ENCODE data around the gene VPS35L.

VPS35L gene

DNA sequence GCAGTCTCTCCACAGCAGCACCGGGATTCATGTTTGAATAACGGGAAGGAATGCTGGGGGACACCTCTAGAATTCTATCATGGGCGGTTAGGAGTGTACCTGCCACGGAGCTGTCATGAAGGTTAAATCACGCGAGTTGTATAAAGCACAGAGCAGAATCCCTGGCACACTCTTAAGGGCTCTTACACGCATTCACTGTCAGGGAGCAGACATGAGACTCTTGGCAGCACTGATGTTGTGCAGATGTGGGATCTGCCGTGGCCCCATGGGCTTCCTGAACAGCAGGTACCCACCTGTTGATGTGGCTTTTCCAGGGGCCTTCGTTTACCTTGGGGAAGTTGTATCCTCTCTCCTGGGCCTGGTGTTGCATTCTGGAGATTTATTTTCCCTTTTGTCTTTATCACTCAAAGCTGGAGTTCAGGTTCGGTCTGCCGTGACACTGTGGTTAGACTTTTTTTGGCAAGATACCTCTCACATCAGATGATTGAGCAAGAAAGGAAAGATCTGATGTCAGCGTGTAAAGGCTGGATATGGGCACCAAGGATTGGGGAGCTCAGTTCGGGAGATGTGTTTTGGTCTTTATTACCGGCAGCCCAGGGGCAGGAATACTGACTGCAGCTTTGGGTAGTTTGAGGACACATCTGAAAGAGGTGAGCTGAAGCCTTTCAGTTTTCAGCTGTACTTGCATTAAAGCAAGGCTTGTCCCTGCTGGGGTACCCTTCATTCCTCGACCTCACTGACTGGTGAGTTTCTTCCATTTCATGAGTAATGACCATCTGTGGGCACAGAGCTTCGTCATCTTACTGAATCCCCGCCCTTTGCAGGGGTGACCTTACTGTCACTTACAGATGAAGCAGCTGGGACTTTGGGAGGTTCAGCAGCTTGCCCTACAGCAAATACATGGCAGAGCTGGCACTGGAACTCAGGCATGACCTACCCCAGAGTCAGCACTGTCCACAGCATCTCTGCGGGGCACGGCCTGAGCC is 143.3 kb downstream of the VPS35L start:
- no peak for DNase-seq

DNA sequence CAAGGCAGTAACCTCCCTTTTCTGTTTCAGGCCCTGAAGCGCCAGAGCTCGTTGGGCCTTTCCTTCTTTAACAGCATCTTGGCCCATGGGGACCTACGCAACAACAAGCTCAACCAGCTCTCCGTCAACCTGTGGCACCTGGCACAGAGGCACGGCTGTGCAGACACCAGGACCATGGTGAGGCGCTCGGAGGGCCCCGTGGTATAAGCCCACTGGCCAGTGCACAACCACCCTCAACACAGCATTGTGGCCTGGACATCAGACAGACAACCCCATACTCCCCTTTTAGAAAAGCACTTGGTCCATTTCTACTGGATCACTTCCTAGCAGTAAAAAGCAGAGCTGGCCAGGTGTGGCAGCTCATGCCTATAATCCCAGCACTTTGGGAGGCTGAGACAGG is 144.0 kb downstream of the VPS35L start:
- DNase-seq: no peak

DNA sequence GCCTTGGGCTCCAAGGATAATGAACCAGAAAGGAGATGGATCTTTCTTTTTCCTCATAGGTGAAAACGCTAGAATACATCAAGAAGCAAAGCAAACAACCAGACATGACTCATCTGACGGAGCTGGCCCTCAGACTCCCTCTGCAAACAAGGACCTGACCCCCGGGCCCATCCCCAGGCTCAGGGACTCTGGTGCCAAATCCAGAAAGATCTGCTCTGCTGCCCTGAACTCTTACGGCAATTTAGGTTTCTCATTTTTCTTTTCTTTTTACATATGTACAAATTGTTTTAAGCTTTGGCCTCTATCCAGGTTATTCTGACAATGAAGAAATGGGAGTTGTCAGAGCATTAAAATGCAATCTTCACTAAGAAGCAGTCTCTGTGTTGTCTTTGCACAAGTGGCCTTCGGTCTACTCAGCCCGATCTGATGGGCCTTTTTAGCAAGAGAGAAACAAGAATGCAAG is 144.8 kb downstream of the VPS35L start:
- DNase-seq: no peak

DNA sequence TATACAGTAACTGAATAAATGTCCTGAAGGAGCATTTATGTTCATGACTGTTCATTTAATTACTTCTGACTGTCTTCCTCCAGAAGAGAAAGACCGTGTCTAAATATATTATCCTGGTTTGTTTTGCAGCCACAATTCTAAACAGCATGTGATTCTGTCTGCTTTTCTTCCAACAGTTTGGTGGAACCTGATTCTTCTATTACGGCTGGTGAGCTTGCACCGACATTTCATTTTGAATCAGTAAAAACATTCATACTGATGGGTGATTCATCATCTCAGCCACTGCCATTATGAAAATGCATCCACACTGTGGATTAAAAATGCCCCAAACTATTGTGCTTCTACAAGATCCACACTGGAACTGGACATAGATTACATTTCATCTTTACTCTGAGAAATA is 145.6 kb downstream of the VPS35L start:
- no peak for DNase-seq

DNA sequence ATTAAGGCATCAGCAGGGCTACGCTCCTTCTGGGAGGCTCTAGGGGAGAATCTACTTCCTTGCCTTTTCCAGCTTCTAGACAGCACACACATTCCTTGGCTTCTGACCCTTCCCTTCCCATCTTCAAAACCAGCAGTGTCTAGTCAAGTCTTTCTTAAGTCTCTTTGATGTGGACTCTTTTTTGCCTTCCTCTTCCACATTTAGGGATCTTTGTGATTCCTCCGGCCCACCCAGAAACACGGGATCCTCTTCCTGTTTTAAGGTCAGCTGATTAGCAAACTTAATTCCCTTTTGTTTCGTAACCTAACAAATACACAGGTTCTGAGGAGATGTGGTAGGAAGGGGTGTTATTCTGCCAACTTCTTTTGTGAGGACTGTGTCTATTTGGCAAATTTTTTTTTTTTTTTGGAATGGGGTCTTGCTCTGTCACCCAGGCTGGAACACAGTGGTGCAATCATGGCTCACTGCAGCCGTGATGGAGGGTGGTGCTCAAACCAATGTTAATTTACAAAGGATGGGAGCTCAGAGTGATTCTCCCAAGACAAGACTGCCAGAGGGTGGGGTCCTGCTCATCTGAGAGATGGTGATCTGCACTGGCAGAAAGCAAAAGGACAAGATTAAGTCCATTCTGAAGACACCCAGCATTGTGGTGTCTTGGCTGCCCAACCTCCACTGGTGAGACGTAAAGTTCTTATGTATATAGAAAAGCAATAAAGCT is 147.8 kb downstream of the VPS35L start:
- no peak for DNase-seq

DNA sequence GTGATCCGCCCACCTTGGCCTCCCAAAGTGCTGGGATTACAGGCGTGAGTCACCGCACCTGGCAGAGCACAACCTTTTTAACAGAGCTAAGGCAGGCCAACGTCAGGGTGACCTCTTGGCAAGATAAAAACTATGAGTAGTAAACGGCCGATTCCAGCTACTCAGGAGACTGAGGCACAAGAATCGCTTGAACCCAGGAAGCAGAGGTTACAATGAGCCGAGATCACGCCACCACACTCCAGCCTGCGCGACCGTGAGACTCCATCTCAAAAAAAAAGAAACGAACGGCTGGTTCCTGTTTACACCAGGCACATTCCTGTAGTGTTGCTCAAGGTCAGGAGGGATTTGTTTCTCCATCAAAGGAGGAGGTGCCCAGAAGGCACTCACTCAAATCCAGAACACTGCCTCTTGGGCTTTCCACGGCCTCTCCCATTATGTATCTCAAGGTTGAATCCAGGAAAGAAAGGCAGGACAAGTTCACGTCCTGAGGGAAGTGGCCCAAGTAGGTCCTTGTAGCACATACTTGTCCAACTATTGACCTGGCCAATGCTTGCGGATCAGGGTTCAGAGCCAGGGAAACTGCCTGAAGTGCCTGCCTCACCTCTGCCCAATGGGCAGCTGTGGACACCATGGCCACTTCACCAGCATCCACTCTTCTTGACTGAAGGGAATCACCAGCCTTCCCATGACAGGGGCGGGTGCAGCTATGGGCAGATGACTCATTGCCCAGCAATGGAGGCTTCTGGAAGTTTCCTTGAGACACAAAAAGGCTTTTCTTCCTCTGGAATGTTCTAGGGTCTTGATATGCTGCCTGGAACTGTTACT is 149.0 kb downstream of the VPS35L start:
- DNase-seq: no peak

DNA sequence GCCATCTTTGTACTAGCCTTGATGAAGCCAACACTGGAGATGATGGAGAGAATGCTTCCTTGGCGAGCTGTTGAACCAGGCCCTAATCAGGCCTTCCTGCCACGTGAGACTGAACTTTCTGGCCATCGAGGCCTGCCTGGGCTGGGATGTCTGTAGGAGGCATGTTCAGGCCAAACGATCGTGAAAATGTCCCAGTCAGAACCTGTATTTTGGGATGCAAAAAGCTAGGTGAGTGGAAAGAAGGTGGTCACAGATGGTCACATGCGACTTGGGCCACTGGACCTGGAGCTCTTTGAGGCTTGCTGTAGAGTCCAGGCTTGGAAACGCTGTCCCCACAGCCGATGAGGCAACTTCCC is 149.6 kb downstream of the VPS35L start:
- no peak for DNase-seq

DNA sequence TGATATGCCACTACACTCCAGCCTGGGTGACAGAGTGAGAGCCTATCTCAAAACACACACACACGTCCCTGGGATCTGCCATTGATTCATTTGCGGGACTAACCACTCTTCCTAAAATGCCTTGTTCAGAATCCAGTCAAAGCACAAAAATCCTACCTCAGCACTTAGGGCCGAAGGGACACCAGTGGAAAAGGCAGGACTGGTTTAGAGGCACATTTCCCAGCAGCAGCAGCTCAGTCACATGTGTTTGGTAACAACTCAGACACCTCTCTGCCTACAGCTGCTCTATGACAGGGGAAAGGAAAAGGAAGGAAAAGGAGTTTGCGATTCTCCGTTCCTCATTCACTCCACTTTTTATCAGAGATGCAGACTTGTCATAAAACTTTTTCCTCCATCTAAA is 150.3 kb downstream of the VPS35L start:
- DNase-seq: no peak

DNA sequence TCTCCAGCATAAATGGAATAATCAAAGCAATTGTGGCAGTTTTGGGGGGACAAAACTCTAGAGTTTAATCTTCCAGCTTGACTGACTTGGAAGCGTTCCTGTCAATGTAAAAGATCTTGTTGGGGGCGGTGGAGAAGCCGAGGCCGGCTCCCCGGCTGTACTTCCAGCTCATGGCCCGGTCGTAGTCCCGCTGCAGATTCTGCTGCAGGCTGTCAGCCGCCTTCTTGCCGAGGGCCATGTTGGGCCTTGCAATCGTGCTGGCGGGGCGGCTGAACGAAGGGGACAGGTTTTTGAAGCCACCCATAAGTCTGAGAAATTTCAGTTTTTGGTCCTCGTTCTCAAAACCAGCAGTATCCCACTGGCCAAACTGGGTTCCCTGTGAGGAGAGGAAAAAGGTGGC is 151.3 kb downstream of the VPS35L start:
- no peak for DNase-seq

DNA sequence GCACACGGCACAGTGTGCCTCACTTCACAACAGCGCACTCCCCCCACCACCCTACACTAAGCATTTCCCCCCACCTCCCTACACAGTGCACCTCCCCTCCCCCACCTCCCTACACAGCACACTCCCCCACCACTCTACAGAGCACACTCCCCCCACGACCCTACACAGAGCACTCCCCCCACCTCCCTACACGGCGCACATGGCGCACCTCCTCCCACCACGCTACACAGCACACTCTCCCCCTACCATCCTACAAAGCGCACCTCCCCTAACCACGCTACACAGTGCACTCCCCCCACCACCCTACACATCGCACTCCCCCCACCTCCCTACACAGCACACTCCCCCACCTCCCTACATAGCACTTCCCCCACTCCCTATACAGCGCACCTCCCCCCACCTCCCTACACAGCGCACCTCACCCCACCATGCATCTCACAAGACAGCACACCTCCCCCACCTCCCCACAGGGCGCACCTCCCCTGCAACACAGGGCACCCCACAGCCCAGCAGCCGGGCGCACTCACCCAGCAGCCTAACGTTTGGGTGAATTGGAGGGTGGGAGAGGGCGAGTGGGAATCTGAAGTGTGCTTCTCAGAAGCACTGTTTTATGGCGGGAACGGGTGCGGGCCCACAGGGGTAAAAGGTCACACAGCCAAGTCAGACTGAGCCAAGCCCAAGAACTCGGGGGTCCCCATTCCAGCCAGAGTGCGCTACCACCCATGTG is 152.2 kb downstream of the VPS35L start:
- no peak for DNase-seq

DNA sequence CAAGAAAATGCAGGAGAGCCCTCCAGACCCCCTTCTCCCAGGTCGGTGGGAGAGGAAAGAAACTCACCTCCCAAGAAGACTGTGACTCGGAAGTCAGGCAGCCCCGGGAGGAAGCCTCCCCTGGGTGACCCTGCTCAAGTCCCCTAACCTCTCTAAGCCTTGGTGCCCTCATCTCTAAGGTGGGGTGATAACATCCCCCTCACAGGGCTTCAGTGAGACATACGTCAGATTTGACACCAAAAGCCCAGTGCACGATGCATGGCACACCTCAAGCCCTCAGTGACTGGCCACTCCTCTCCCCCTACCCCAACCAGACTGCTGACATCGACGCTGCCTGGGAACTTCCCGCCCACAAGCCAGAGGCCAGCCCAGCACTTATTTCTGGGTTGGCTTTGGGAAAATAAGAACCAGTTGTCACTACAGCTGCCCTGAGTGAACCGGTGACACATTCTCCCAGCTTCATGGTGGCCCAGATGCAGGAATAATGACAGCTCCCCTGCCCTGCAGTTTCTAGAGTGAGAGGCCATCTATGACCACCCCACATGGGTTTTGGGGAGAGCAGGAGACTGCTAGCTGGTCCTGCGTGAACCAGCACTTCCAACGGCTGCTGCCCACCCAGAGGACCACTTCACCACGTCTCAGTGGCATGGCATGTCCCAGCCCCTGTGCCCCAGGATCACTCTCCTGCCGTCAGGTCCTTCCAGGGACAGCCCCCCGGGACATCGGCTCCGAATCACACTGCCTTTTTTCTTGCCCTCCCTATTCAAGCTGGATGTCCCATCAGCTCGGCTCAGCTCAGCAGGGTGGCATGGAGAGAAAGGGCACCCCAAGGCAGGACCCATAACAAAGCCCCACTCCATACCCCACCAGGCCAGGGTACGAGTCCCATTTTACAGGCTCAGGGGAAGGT is 153.0 kb downstream of the VPS35L start:
- DNase-seq: no peak

DNA sequence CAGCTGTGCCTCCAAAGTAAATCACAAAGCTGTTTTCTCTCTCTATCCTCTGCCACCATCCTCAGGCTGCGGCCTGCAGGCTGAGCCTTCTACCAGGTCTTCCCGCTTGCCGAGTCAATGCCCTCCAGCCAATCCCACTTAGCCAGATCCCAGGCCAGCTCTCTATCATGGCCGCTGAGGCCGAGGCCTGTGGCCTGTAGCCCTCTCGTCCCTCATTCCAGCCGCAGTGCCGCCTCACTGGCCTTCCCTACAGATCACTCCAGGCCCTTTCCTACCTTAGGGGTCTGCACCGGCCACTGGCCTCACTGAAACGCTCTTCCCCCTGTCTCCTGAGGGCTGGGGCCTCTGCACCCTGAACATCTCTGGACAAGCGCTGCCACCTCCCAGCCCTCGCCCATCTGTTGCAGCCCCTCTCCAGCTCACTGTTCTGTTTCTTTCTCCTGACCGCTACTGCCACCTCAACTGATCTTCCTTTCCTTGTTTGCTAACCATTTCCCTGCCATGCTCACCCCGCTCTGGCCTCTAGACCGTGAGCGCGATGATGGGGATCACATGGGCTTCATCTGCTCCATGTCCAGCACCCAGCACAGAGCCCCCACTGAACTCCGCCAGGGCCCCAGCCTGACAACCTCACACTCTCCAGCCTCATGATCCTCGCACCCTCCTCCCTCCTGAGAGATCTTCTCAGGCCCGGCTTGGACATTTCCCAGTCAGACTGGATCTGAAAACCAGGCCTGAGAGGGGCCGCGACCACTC is 154.1 kb downstream of the VPS35L start:
- no peak for DNase-seq

DNA sequence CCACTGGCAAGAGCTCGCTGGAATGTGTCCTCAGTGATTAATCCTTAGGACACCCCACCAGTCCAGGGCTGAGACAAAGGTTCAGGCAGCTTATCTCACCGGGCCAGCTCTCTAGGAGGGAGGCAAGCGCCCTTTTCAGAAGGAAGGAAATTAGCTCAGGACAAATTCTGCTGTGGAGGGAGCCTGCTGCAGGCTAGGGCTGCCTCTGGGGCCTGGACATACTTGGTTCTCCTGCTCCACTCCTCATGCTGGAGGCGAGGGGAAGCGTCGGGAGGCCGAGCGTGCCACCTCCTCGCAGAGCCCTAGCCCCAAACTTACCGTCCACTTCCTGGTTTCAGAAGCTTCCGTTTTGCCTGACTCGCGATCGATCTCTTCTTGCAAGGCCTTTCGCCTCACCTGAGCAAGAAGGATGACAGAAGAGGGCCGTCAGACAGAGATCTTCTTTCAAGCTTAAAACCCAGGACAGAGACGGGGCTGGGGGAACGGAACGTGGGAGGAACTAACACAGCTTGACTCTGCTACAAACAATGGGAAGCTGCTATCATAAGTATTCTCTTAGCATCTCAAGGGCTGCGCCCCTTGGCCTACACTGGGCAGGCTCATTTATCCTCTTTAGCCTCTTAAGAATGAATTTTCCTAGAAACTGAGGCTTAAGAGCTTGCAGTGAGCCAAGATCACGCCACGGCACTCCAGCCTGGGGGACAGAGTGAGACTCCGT is 154.8 kb downstream of the VPS35L start:
- no peak for DNase-seq

DNA sequence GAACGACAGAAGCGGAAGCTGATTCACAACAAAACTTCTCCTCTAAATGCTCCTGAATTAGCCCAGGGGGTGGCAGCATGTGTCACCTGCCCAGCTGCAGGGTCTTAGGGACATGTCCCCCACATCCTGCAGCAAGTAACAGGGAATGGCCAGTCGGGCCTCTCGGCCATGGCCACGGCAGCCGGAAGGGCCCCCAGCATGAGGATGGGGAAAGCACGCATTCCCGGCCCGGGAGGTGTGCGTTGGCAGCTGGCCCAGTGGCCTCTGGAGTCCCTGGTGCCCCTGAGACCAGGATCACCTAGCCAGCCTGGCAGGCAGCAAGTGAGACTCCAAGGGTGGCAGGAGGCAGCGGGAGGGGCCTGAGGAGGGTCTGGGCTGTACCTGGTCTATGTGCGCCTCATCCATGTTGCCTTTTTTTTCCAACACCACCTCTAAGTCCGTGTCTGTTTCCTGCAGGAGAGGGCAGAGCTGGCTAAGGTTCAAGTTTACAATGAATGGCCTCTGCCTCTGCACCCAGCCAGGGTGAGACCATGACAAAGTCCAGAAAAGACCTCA is 155.6 kb downstream of the VPS35L start:
- no peak for DNase-seq

DNA sequence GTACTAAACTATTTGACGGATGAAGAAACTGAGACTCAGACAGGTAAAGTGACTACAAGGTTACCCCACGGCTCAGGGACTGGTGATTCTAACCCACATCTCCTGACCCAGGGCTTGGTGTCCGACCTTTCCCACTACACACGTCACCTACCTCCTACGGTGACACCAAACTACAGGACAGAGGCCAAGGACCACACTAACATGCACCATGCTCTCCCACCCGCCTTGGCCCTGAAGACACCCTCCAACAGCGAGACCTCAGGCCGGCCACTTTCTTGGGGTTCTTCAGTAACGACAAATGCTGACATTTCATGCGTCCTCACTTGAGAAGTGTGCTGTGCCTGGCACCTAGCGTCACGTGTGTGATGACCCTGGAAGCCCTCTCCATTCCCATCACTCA is 156.1 kb downstream of the VPS35L start:
- no peak for DNase-seq

DNA sequence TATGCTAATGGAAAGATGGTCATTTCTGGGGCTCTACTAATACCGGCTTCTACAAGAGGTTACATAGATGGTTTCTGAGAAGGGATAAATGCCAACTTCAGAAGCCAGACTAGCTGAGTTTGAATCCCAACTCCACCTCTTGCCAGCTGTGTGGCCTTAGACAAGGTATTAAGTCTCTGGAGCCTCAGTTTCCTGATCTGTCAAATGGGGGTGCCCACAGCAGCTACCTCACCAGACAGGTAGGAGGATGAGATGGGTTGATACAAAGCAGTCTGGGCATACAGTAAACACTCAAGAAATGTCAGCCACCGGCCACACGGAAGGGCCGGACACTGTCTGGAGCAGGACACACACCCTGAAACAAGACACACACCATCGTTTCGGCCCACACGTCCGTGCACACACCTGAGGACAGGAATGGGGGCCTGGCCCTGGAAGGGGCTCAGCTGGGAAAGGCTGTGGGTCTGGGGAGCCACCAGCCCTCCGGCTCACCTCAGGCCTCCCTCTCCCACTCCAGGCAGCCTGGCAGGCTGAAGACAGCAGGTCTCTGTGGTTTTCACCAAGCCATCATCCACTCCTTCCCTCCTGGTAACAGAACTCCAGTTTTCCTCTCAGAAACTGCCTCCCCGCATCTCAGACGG is 157.0 kb downstream of the VPS35L start:
- DNase-seq: no peak

DNA sequence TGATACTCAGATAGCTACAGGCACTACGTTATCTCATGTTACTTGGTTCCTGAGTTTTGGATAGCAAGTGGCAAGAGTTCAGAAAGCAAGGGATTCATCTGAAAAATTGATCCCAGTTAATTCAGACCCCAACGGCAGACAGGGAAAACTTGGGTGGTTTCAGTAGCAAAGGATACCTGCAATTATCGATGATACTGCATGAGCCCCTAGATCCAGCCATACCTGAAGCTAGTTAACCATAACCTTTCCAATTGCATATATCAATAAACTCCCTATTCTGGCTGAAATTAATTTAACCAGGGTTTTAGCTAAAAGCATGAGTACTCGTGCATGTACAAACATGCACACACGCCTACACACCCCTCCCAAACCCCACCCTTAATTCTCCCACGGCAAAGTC is 158.2 kb downstream of the VPS35L start:
- DNase-seq: no peak

DNA sequence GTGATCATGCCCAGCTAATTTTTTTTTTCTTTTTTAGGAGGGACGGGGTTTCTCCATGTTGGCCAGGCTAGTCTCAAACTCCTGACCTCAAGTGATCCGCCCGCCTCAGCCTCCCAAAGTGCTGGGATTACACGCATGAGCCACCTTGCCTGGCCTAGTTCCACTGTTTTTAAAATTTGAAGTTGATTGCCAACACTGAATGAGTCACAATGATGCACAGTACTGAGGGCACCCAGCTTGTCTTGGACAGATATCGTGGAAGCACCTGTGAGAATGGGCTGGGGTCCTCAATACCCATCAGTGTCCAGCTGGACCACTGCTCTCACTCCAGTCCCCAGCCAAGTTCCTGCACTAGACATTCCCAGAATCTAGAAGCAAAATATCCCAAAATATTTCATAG is 160.1 kb downstream of the VPS35L start:
- DNase-seq: no peak

DNA sequence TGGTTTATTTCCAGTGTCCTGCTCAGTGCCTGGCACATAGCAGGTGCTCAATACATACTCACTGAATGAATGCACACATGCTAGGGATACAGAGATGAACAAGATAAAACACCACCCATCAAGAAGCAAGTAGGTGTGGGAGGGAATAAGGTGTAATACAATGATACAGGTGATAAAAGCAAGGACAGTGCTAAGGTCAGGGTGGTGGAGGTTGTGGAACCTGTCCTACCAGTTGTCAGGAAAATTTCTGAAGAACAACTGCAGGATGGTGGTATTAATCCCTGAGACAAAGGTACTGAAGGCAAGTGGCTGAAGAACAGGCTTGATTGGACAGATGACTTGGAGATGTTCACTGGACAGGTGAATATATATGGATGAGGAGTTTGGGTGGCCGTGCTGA is 160.7 kb downstream of the VPS35L start:
- no peak for DNase-seq
